PC-9 (cell line): ENCODE results near the gene ZMYND10. TPM values are rescaled to one million over a fixed set of nuclear protein-coding genes. Genes with fewer than 3 reads are reported as not detected.

Experiments used
- BruUV-seq: library from RNA; stranded (reverse); fragments of 400-500 nt; replicated peaks from 2 replicates; lab custom pipeline; 2021; lab: Mats Ljungman, UMichigan
- CTCF ChIA-PET: fragments of 300-600 bp; sonication (Branson Sonifier 250); formaldehyde crosslinking; loops from one replicate; lab custom pipeline; 2022; ENCODE audit warnings: antibody characterized with exemption; lab: Charles Lee
- POLR2A ChIA-PET: fragments of 300-600 bp; sonication (Branson Sonifier 250); formaldehyde crosslinking; loops from one replicate; lab custom pipeline; 2022; ENCODE audit warnings: antibody characterized with exemption; ENCODE audit not compliant: unreplicated experiment; lab: Charles Lee
- DNase-seq, 2 experiments: peaks; one replicate each; pipeline versions ENCODE4 v3.0.0 to v3.0.0-alpha.2; 2015 to 2022; ENCODE audit warnings: mixed read lengths in 1 of 2
- H2AFZ ChIP-seq: fragments of 200-600 bp; sonication (generic); 2 replicates; pipeline ENCODE4 v1.8.1; 2017; ENCODE audit warnings: antibody characterized with exemption
- H3F3A ChIP-seq: fragments of 200-600 bp; sonication (generic); 2 replicates; pipeline ENCODE4 v1.8.1; 2017; ENCODE audit warnings: antibody characterized with exemption, mild to moderate bottlenecking, low read depth; ENCODE audit not compliant: insufficient read depth
- H3K27ac ChIP-seq: fragments of 200-600 bp; sonication (generic); 2 replicates; pipeline ENCODE4 v1.6.1; 2016; ENCODE audit warnings: mixed run types
- H3K27me3 ChIP-seq: fragments of 200-600 bp; sonication (generic); 2 replicates; pipeline ENCODE4 v1.6.1; 2016; ENCODE audit warnings: low read depth, mixed run types; ENCODE audit not compliant: insufficient read depth
- H3K36me3 ChIP-seq: fragments of 200-600 bp; sonication (generic); 2 replicates; pipeline ENCODE4 v1.6.1; 2016; ENCODE audit warnings: low read depth, mixed run types
- H3K4me1 ChIP-seq: fragments of 200-600 bp; sonication (generic); replicated peaks from 2 replicates; pipeline ENCODE4 v1.6.1; 2016; ENCODE audit warnings: mixed run types; ENCODE audit not compliant: insufficient read depth
- H3K4me2 ChIP-seq: fragments of 200-600 bp; sonication (generic); 2 replicates; pipeline ENCODE4 v1.6.1; 2017; ENCODE audit warnings: mixed run types
- H3K4me3 ChIP-seq: fragments of 200-600 bp; sonication (generic); 2 replicates; pipeline ENCODE4 v1.6.1; 2016; ENCODE audit warnings: mixed run types
- H3K79me2 ChIP-seq: fragments of 200-600 bp; sonication (generic); 2 replicates; pipeline ENCODE4 v1.6.1; 2017; ENCODE audit warnings: low read depth, mixed run types
- H3K9me2 ChIP-seq: fragments of 200-600 bp; sonication (generic); 2 replicates; pipeline ENCODE4 v1.8.1; 2017; ENCODE audit warnings: mild to moderate bottlenecking; ENCODE audit not compliant: insufficient read depth
- H3K9me3 ChIP-seq: fragments of 200-600 bp; sonication (generic); 2 replicates; pipeline ENCODE4 v1.8.1; 2016; ENCODE audit warnings: low read depth; ENCODE audit not compliant: insufficient read depth
- H4K20me1 ChIP-seq: fragments of 200-600 bp; sonication (generic); 2 replicates; pipeline ENCODE4 v1.8.1; 2017; ENCODE audit not compliant: insufficient read depth
- CTCF ChIP-seq: fragments of 200-600 bp; sonication (generic); conservative IDR thresholded peaks from 2 replicates; pipeline ENCODE4 v1.6.1; 2017; ENCODE audit warnings: mixed run types, antibody characterized with exemption, mild to moderate bottlenecking, moderate library complexity
- EZH2 ChIP-seq: fragments of 200-600 bp; sonication (generic); IDR thresholded peaks from 2 replicates; pipeline ENCODE4 v1.8.0; 2017; ENCODE audit warnings: antibody characterized with exemption, low read depth
- intact Hi-C: fragments of 100-400 bp; cut with micrococcal nuclease; formaldehyde crosslinking; loops from one replicate; pipeline ENCODE4 v1.10.0; 2022; ENCODE audit not compliant: unreplicated experiment
- total RNA-seq: library from RNA; stranded (reverse); gene quantifications from 2 replicates; pipeline ENCODE4 v1.2.3, GENCODE V29; 2021

The ZMYND10 gene
- total RNA-seq, 1 experiment from 2014 or later = 4.4 TPM

- Histone ChIP-seq H4K20me1 (no peaks in the 10 kb centered on the region; the same call in 1 of the 2 replicates), H3K27me3 (no peaks in the 10 kb centered on the region), H2AFZ (no peak overlapping the region), H3K4me2 (no peak overlapping the region), H3K36me3 (no peaks in the 10 kb centered on the region), H3K4me1 (peaks cover 19% of the 10 kb centered on the region), H3K4me3 (no peak overlapping the region), H3F3A (peaks cover 38% of the 10 kb centered on the region), H3K79me2 (peaks cover 50% of the 10 kb centered on the region), H3K9me3 (no peaks in the 10 kb centered on the region), H3K9me2 (no peaks in the 10 kb centered on the region), H3K27ac (no peak overlapping the region)
- CTCF ChIA-PET = no interaction called here
- intact Hi-C loops = no loop called here
- DNase-seq = no peak
- no TSS peak for BruUV-seq
- POLR2A ChIA-PET = no interaction called here
- TF ChIP-seq CTCF (no peak), EZH2 (no peak)
Observed at GRCh38 chr3:50331364-50331907, 14.1 kb downstream of the ZMYND10 start.

DNA sequence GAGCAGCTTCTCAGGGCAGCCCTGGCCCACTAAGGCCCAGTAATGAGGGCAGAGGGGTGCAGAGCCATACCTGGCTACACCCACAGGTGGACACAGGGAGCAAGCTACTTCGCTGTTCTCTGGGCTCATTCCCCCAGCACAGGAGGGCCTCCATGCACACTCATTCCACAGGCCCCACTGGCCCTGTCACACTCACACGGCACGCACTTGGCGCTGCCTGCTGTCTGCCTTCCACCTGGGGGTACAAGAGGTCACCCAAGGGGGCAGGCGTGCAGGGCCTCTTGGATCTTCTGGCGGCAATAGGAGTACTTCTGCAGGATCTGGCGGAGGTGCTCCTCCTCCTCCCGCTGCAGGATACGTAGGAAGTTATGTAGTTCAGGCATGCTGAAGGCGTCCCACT lies 15.2 kb downstream of the ZMYND10 start:
- Histone ChIP-seq H3F3A (peaks cover 27% of the 10 kb centered on the region), H3K27ac (no peak overlapping the region), H3K4me1 (peaks cover 12% of the 10 kb centered on the region), H2AFZ (no peak overlapping the region), H3K79me2 (peaks cover 42% of the 10 kb centered on the region), H3K4me2 (no peak overlapping the region), H3K36me3 (no peaks in the 10 kb centered on the region), H3K27me3 (no peaks in the 10 kb centered on the region), H3K9me2 (no peaks in the 10 kb centered on the region), H3K9me3 (no peaks in the 10 kb centered on the region), H4K20me1 (no peaks in the 10 kb centered on the region; the same call in 1 of the 2 replicates), H3K4me3 (no peak overlapping the region)
- BruUV-seq = no TSS peak
- CTCF ChIA-PET = no interaction called here
- intact Hi-C loops = no loop called here
- POLR2A ChIA-PET = no interaction called here
- no peak for DNase-seq
- TF ChIP-seq EZH2 = no peak
- no peak for TF ChIP-seq CTCF

GRCh38 chr3:50327943-50328691 lies 17.4 kb downstream of the ZMYND10 start, which contains the start of gene TUSC2:
Gene TUSC2 (minus strand): TSS chr3:50328223. CDS start chr3:50328099, 124 bp downstream.
- H3K79me2 ChIP-seq = peaks cover 20% of the 10 kb centered on the region
- CTCF ChIA-PET = interaction anchor here (0.6 to 1.0 kb wide), 5 partner anchors 11 to 422 kb away, joined by 3 to 6 read pairs (median 3); partner anchors contain the start of genes HYAL3 and NAA80

More at GRCh38 chr3:50327943-50328691, 17.4 kb downstream of the ZMYND10 start, which contains the start of gene TUSC2:
- POLR2A ChIA-PET = interaction anchor here (0.6 to 1.0 kb wide), 2 partner anchors 18 to 29 kb away, joined by 4 to 6 read pairs; partner anchors contain the start of genes HYAL3 and NAA80
- TF ChIP-seq CTCF = no peak
- no peak for TF ChIP-seq EZH2
- Histone ChIP-seq H3K9me3 (no peaks in the 10 kb centered on the region), H3K36me3 (no peaks in the 10 kb centered on the region), H4K20me1 (no peaks in the 10 kb centered on the region; the same call in 1 of the 2 replicates), H3K27me3 (no peaks in the 10 kb centered on the region), H3K27ac (no peak within 1 kb of the TSS), H2AFZ (peak within 1 kb of the TSS; percentile 86), H3K4me3 (peak within 1 kb of the TSS; percentile 90), H3K4me1 (peaks cover 3% of the 10 kb centered on the region; the same call in 1 of the 2 replicates), H3K4me2 (peak within 1 kb of the TSS; percentile 94), H3F3A (peaks cover 21% of the 10 kb centered on the region), H3K9me2 (no peaks in the 10 kb centered on the region)
- TSS peak; percentile 92 for BruUV-seq
- intact Hi-C loops = no loop called here
- peak; percentile 93 to 94 for DNase-seq
